Stimulated activated CD4-positive, alpha-beta T cell treated with anti-CD3 and anti-CD28 coated beads, Interleukin-12 subunit alpha, Interleukin-12 subunit beta, amount 100 ng/mL, for 24 hours (primary cell): ENCODE data around the gene BBS9.

Experiments used
- DNase-seq, 2 experiments: peaks; one replicate each; pipeline ENCODE4 v3.0.0-alpha.2; 2020; ENCODE audit warnings: low read depth in 2 of 2

The BBS9 gene

DNA sequence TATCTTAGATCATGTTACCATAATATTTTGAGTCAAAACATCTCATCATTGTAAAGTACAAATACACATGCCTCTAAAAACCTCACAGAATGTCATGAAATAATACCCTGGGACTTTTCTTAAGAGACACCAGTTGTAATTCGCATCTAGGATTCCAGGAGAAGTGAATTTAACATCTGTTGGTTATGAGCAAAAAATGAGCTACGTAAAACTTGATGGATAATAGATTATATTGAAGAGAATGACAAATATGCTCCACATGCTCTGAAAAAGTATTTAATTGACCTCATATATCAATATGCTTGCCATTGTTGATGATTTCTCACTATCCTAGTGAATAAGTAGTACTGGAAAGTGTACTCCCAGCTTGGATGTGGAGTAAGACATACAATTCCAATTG is 227.0 kb downstream of the BBS9 start:
- no peak for DNase-seq

DNA sequence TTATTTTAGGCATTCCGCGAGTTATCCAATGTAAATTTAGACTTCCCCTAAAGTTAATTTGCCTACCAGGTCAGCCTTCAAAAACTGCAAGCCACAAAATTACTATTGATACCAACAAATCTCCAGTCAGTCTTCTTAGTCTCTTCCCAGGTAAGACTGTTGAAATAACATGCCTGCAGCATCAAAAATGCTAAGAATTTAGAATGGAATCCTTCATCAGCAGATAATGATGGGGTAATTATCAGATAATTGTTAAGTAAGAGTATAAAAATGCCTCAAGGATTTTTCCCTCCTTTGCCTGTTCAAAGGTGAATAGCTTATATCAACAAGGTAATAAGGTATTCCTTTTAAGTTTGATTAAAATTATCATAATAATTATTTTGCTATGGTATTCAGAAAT is 228.5 kb downstream of the BBS9 start:
- no peak for DNase-seq

DNA sequence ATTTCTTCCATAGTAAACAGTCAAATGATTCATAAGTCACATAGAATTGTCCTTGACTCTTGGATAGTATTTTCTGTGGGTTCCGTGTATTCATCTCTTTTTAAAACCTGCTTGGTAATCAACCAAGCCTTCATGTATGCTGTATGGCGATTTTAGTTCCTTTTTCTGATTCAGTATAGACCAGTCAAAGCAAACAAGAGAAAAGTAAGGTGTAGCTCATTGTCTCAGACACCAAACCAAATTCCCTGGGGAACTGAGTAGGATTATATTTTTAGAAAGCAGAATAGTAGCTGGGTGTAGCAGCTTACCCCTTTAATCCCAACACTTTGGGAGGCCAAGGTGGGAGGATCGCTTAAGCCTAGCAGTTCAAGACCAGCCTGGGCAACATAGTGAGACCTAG is 240.5 kb downstream of the BBS9 start:
- DNase-seq: no peak

DNA sequence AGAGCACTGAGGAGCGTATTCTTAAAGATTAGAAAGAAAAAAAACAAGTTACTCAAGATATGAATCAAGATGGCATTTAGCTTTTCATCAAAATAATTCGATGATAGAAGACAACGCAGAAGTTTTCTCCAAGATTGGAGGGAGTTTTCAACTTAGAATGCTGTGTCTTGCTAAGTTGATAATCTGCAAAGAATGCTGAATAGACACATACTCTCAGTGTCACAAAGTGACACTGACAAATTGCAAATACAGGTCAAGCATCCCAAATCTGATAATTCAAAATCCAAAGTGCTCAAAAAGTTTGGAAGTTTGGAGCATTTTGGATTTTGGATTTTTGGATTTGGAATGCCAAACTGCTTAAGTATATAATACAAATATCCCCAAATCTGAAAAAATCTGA is 243.8 kb downstream of the BBS9 start:
- DNase-seq: no peak

DNA sequence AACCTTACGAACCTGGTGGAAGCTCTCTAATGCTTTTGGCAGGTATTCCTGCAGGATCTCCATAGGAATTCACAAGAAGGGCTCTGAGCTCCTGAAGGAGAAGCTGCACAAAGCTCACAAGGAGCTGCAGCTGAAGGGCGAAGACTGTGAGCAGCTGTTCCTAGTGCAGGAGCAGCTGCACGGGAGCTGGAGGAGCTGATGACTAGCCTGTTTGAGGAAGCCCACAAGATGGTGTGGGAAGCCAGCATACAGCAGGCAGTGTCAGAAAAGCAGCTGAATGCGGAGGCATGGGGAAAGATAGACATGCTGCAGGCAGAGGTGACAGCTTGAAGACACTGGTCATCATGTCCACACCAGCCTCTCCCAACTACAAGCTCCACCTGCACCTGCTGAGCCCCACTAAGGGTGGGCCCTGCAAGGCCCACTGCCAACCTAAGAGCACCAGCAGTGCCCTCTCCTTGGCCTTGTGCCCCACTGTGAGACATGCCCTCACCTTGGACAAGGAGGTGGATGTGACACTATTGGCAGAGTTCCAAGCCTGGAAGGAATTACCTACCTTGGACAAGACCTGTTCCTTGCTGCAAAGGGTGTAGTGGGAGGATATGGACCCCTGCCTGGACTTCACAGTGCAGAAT is 250.6 kb downstream of the BBS9 start:
- DNase-seq: no peak

DNA sequence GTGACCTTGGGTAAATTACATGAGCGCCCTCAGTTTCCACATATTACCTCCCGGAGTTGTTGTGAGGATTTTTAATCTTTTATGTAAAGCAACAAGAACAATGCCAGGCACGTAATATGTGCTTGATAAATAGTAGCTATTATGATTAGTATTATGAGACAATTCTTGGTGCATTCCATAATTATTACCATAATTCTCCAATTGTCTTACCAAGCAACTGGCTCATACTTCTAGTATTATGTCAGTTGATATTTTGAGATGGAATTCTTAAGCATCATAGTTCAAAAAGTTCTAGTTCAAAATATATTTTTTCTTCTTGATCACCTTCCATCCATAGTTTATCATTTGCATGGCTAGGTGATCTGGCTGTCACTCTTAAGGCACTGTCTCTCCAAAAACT is 259.0 kb downstream of the BBS9 start:
- DNase-seq: no peak

DNA sequence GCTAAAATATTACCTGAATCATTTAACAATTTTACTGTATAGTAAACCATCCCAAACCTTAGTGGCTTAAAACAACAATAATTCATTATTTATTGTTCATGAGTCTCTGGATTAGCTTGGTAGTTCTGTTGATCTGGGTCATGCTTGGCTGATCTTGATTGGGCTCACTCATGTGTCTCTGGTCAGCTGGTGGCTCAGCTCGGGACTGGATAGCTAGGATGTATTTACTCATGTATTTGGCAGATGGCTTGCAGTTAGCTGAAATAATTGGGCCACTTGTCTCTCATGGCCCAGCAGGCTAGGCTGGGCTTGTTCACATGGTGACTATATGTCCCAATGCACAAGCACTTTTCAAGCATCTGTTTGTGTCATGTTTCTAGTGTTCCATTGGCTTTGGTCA is 262.8 kb downstream of the BBS9 start:
- DNase-seq: no peak

DNA sequence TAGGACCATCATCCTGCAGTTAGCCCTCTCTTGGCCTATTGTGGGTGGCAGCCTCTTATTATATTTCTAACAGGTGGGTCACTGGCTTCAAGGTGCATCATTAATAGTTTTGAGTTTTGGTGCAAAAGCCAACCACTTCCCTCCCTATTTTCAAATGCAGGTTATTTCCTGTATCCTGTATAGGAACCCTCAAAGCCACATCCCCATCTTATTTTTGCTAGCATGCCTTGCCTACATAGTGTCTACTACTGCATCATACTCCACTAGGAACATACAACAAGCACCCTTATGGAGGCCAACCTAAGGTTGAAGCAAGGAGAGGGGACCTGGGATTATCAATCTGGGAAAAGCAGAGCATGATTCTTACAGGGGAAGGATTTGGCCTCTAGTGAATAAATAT is 264.4 kb downstream of the BBS9 start:
- no peak for DNase-seq

DNA sequence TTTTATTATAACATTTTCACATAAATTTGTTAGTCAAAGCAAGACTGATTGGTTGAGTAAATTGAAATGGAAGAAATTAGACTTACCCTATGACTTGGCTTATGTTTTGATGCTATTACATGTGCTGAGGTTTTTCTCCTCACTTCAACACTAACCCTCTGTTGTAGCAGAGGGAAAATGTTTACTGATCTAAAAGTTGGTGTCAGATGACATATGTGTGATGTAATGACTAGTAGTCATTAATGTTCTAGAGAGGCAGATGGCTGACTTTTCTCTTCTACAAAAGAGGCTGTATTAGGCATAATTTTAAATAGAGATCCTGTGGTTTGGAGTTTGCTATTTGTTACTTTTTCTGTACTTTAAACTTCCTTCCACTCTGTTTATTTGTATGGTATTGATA is 266.0 kb downstream of the BBS9 start:
- DNase-seq: no peak

DNA sequence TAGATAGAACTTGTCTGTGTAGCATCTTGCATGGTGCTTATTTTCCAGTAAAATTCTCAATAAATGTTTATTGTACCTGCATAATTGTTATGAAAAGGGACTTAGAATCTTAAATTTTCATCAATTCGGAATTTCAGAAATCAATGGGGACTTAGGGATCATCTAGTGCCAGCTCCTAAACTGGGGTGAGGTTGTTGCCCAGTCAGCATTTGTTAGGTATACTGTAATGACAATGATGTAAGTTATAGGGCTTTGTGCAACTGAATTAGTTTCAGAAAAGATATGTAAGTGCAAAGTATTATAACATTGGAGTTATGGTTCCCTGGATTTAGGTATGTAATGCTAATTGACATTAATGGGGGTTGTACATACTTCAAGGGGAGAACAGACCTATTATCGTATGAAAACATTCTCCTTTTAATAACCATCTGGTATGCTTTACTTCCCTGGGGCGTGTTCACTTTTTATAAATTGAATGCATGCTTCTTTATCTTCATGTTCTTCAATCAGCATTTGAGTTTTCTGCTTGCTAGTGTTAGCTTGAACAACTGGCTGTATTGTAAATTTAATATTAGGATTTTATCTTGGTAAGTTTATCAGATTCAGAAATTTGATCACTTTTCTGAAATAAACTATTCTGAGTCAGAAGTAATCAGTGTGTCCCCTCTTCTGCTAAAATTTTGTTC is 270.3 kb downstream of the BBS9 start:
- DNase-seq: no peak

DNA sequence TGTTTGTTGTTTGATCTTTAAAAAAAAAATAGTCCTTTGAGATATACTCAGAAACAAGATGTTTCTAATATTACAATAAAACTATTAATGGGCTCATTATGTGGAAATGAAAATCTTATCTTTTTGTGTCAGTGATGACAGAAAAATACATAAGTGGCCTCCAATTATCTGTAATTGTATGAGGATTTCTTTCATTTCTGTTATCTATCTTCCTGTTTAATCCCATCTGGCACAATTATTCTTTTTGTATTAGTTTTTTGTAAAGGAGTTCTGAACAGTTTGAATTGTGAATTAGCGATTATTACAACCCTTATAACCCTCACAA is 270.8 kb downstream of the BBS9 start:
- DNase-seq: no peak

DNA sequence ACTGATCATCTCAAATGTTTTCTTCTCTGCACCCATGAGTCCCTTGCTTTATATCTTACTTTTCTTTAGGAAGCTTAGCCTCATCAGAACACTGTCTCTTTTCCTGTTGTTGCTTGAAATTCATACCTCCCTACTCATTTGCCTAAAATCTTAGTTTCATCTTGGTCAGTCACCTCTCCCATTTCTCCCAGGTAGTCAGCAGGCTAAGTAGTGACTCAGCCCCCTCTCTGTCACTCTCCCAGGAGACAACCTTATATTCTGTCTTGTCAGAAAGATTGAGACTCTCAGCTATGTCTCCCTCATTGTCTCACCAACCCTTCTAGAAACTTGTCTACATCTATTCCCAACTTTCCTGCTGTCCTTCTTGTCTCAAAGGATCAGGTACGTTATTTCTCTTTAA is 280.9 kb downstream of the BBS9 start:
- DNase-seq: no peak

DNA sequence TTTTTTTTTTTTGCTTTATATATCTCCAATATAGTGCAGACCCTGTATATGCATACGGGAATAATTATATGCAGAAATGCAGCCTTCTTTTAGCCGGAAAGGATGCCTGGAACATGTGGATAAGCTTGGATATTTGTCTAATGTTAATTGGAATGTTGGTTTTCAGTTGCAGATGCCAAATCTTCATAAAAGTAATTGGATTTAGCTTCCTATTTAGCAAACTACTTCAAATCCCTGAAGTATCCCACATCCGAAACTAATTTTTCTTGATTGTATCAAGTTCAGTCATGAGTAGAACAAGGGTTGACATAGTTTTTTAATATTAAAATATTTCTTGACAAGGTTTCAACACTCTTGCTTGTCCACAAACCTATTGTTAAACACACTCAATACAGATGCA is 281.7 kb downstream of the BBS9 start:
- DNase-seq: no peak

DNA sequence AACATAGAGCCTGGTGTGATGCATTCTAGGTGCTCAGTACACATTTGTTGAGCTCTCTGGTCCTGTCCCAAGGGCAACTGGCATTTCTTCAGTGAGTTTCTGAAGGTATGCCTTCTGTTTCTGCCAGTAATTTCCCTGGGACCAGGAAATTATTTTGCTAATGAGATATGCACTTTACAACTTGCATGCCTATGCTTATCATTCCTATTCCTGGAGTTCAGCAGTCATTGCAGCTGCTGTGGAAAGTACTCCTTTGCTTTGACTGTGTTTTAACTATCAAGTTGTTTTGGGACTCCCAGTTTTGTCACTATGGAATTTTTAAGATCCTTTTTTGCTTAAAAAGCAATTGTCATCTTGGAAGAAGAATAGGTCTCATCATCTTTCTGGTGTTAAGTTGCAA is 283.0 kb downstream of the BBS9 start:
- DNase-seq: no peak

DNA sequence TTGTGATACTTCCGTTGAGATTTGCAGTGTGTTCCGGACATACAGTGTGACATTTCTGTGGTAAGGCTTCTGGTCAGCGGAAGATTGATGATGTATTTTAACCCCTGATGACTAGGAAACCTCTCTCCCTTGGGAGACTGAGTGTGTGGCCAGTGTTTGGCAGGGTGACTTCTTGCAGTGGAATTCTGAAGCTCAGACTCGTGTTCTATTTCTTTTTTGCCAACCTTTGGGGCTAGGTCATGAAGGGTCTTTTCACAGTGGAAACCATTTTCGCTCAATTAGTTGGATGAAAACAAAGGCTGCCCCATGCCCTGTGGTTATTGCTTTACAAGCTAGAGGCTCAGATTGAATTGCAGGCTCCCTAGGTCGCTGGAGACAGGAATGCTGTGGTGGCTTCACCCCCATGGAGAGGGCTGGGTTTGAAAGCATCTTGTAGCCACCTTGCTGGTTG is 288.9 kb downstream of the BBS9 start:
- DNase-seq: no peak

DNA sequence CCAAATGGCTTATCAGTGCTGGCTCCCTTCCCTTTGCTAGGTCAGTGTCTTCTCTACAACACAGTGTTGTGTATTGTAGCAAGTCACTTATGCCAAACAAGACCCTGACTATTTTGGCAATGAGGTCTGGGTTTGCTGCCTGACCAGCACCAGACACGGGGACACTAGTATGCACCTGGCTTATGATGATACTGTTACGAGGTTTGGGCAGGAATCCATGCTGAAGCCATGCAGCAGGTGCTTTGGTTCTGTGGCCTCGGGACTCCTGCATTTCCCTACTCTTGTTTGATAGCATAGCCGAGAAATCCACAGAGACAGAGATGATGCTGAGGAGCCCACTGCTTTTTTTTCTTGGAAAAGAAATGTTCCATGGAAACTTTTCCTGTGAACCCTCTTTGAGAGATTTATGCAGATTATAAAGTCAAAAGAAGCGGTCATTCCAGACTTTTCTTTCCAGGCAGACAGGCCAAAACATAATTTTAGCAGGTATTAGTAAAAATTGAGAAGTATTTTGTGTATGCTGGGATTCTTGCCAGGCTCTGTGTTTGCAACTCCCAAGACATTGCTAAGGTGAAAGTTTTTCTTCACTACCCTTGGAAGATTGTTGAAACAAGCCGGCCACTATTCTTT is 291.1 kb downstream of the BBS9 start:
- DNase-seq: no peak

DNA sequence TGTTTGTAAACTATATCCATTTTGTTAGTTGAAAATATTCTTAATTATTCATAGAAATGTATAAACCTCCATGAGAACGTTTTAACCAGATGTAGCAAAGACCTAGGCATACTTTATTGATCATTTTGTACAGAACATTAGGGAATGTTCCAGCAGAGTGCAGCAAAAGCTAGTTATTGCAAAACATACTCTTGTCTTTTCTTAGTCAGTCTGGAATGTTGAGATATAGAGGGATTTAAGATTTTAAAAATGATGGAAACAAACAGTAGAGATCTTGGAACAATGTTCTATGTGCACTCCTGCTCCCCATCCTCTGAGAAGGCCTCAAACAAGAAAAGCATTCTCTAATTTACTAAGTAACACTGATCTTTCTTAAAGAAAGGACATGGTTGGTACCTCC is 292.1 kb downstream of the BBS9 start:
- DNase-seq: no peak

DNA sequence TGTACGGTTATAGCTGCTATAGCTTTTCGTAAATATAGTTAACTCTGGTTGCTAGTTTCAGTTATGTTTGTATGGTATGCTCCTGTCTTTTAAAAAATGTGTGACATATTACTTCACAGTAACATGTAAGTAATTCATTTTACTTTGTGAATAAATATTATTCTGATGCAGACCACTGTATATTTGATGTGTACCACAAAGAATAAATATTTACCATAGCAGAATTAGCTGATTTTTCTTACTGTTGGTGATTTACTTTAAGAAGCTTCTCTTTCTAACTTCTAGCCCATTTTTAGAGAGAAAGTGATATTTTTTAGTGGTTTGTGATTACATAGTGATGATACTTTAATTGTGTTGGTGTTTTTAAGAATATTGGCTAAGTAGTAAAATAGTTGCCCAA is 292.8 kb downstream of the BBS9 start:
- no peak for DNase-seq

DNA sequence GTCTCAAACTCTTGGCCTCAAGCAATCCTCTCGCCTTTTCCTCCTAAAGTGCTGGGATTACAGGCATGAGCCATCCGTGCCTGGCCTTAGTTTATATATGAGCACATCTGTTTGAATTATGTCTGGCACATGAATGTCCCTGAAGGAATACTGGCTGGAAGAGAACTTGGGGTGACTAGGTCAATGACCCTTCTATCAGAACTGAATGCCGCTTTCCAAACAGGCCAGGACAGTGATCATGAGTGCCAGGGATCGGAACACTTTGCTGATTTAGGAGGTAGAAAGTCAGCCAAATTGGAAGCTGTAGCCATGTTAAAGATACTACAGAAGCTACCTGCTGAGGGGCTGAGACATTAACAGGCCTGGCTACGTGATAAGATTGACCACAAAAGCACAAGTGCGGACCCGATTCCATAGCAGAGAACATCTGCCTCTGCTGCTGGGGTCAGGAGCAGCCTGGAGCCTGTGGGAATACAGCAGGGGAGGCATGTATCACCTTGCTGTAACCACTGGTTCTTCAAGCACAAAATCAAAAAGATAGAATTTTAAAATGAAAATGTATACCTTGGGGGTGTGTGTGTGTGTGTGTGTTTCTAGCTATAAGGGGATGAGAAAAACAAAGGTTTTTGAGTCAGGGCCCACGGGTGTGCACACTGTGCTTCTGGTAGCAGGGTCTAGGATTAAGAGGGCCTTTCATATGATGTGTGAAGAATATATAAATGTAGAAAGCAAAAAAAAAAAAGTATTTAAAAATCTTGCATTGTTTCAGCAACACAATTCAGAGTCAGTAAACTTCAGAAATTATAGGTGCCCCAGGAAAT is 293.7 kb downstream of the BBS9 start:
- DNase-seq: no peak

DNA sequence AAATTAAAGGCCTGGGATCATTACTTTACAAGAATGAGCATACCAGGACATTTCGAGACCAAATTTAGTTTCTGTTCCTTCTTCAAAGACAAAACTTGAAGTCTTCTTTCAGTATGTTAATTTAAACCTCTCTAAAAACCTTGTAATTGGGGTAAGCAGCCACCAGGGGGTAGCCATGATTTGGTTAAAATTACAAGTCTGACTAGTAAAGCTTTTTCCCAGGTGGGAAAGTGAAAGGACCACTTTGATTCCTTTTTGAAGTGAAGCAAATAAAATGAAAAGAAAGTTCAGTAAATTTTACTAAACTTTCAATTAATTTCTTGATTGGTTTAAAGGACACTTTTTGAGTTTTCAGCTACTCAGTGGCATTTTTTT is 294.3 kb downstream of the BBS9 start:
- no peak for DNase-seq

DNA sequence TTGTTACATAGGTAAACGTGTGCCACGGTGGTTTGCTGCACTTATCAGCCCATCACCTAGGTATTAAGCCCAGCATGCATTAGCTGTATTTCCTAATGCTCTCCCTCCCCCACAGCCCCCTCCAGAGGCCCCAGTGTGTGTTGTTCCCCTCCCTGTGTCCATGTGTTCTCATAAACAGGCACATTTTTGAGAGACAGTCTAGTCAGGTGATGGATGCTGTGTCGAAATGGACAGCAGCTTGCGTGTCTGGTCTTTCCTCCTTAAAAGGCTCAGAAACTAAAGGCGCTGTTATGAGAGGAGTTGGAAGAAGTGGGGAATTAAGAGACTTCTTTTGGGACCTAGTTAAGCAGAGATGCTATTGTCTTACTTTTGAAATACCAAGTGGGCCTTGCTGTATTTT is 296.0 kb downstream of the BBS9 start:
- no peak for DNase-seq

DNA sequence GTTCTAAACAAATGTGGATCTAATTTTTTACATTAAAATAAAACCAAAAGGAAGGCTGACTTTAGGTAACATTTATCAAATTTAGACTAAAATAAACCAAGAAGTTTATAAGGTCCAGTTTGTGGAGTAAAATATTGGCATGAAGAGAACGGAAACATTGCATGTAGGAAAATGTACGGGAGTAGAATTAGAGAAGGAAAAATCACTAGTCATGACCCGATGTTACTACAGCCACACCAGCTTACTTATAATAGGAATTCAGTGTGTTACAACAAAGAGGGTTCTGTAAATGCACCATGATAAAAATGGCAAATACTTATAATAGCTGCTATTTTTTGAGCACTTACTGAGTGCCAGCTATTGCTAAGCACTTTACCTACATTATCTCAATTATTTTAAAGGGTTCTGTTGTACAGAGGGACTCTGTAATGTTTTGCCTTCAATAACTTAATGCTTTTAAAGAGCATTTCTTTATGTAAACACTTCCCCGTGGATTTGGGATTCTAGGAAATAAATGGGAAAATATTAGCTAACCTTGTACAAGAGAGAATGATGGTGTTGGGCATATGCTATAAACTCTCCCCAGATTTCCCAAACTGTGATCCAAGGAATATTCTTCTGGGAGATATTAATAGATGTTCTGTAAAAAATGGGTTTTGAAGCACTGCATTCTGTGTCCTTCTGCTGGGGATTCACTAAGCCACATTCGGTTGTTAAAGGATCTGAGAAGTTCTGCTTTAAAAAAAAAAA is 296.7 kb downstream of the BBS9 start:
- DNase-seq: no peak
